Breast epithelium (tissue), 4 donors: ENCODE results near the gene SLC22A12. TPM values are rescaled to one million over a fixed set of nuclear protein-coding genes. Genes with fewer than 3 reads are reported as not detected.

ENCODE experiments used
- DNase-seq, 2 donors: peaks; one replicate each; pipeline ENCODE4 v3.0.0-alpha.2; 2019; ENCODE audit warnings: low spot score in 2 of 2
- H3K27ac ChIP-seq, 2 donors: fragments of 200-600 bp; sonication (generic) in 1 of 2; one replicate each; pipeline ENCODE4 v1.5.1; 2016 to 2019; ENCODE audit warnings: mild to moderate bottlenecking in 1 of 2
- H3K27me3 ChIP-seq, 2 donors: fragments of 200-600 bp; sonication (generic) in 1 of 2; one replicate each; pipeline versions ENCODE4 v1.5.1 to v1.6.0; 2017 to 2019; ENCODE audit warnings: control low read depth in 1 of 2, mild to moderate bottlenecking in 1 of 2
- H3K36me3 ChIP-seq: fragments of 200-600 bp; one replicate; pipeline ENCODE4 v1.5.1; 2019
- H3K4me1 ChIP-seq, 2 donors: fragments of 200-600 bp; sonication (generic); one replicate each; pipeline ENCODE4 v1.5.1; 2016 to 2019; ENCODE audit warnings: control low read depth in 1 of 2
- H3K4me3 ChIP-seq, 3 donors: fragments of 200-600 bp; sonication (generic); 1 replicate in 2 of 3; 2 replicates in 1 of 3; pipeline ENCODE4 v1.5.1; 2016 to 2019; ENCODE audit warnings: mild to moderate bottlenecking in 3 of 3, moderate library complexity in 2 of 3
- H3K9me3 ChIP-seq, 2 donors: fragments of 200-600 bp; sonication (generic) in 1 of 2; one replicate each; pipeline ENCODE4 v1.5.1; 2016 to 2019; ENCODE audit warnings: control low read depth in 1 of 2
- CTCF ChIP-seq, 3 donors: fragments of 450-650 bp; IDR thresholded peaks; one replicate each; pipeline ENCODE4 v1.5.1; 2016 to 2017; ENCODE audit warnings: antibody characterized with exemption in 3 of 3, mild to moderate bottlenecking in 3 of 3, moderate library complexity in 3 of 3
- POLR2A ChIP-seq: fragments of 450-650 bp; IDR thresholded peaks from one replicate; pipeline ENCODE4 v1.6.1; 2016; ENCODE audit warnings: antibody characterized with exemption, mild to moderate bottlenecking, moderate library complexity
- POLR2AphosphoS5 ChIP-seq, 3 donors: sonication (generic); formaldehyde crosslinking; IDR thresholded peaks; one replicate each; pipeline ENCODE4 v1.6.1; 2017; ENCODE audit warnings: antibody characterized with exemption in 3 of 3
- intact Hi-C: fragments of 100-400 bp; cut with DNase I; formaldehyde crosslinking; loops from one replicate; pipeline ENCODE4 v1.15.1; 2023; ENCODE audit warnings: low total_unique reads
- total RNA-seq, 3 donors: library from RNA; depleted of rRNA; stranded (reverse); fragments of >200 nt; gene quantifications; one replicate each; pipeline ENCODE4 v1.1.0, GENCODE V29; 2016

SLC22A12 gene
- total RNA-seq, 3 donors from 2014 or later, result not detected

GRCh38 chr11:64580412-64580811 lies 10.6 kb upstream of the SLC22A12 start:
- no peak for TF ChIP-seq CTCF (IDR thresholded peaks at IDR 0.05)
- TF ChIP-seq POLR2AphosphoS5 (IDR thresholded peaks at IDR 0.05), result no peak
- TF ChIP-seq POLR2A, result no peak
- Histone ChIP-seq H3K4me1 (no peaks in the 10 kb centered on the region), H3K36me3 (no peaks in the 10 kb centered on the region), H3K9me3 (no peaks in the 10 kb centered on the region), H3K27me3 (no peaks in the 10 kb centered on the region), H3K27ac (no peak overlapping the region), H3K4me3 (no peak overlapping the region)
- DNase-seq, result no peak
- intact Hi-C loops, result no loop called here

- no peak overlapping the region for H3K27ac ChIP-seq
- no peak overlapping the region for H3K4me3 ChIP-seq
- no peaks in the 10 kb centered on the region for H3K9me3 ChIP-seq
- H3K27me3 ChIP-seq, result no peaks in the 10 kb centered on the region
- H3K36me3 ChIP-seq, result no peaks in the 10 kb centered on the region
- H3K4me1 ChIP-seq, result no peaks in the 10 kb centered on the region
- intact Hi-C loops, result no loop called here
- TF ChIP-seq POLR2A, result no peak
- TF ChIP-seq POLR2AphosphoS5 (IDR thresholded peaks at IDR 0.05), result no peak
- TF ChIP-seq CTCF (IDR thresholded peaks at IDR 0.05), result no peak
- DNase-seq, result no peak
These were observed 9.9 kb upstream of the SLC22A12 start for GRCh38 chr11:64581057-64581523.

GRCh38 chr11:64582885-64583284 lies 8.1 kb upstream of the SLC22A12 start:
- no peak for TF ChIP-seq POLR2AphosphoS5 (IDR thresholded peaks at IDR 0.05)
- no peak for TF ChIP-seq CTCF (IDR thresholded peaks at IDR 0.05)
- no peak for TF ChIP-seq POLR2A
- intact Hi-C loops, result no loop called here

GRCh38 chr11:64583296-64584262 lies 7.4 kb upstream of the SLC22A12 start:
- DNase-seq, result no peak
- Histone ChIP-seq H3K9me3 (no peaks in the 10 kb centered on the region), H3K27me3 (no peaks in the 10 kb centered on the region), H3K4me3 (no peak overlapping the region), H3K27ac (no peak overlapping the region), H3K4me1 (no peaks in the 10 kb centered on the region), H3K36me3 (no peaks in the 10 kb centered on the region)
- intact Hi-C loops, result no loop called here
- TF ChIP-seq POLR2A (no peak), POLR2AphosphoS5 (IDR thresholded peaks at IDR 0.05) (no peak), CTCF (IDR thresholded peaks at IDR 0.05) (no peak)

More at GRCh38 chr11:64582885-64583284, 8.1 kb upstream of the SLC22A12 start:
- no peaks in the 10 kb centered on the region for H3K36me3 ChIP-seq
- no peaks in the 10 kb centered on the region for H3K27me3 ChIP-seq
- no peaks in the 10 kb centered on the region for H3K9me3 ChIP-seq
- no peak overlapping the region for H3K27ac ChIP-seq
- DNase-seq, result no peak
- no peak overlapping the region for H3K4me3 ChIP-seq
- H3K4me1 ChIP-seq, result no peaks in the 10 kb centered on the region

GRCh38 chr11:64585150-64585549 lies 5.9 kb upstream of the SLC22A12 start:
- TF ChIP-seq POLR2AphosphoS5 (IDR thresholded peaks at IDR 0.05) (no peak), CTCF (IDR thresholded peaks at IDR 0.05) (no peak), POLR2A (no peak)
- no peak for DNase-seq
- peaks cover 0 to 4% of the 10 kb centered on the region in 2 donors for H3K9me3 ChIP-seq
- intact Hi-C loops, result no loop called here
- H3K4me3 ChIP-seq, result no peak overlapping the region
- H3K27me3 ChIP-seq, result no peaks in the 10 kb centered on the region
- no peaks in the 10 kb centered on the region for H3K4me1 ChIP-seq
- no peak overlapping the region for H3K27ac ChIP-seq
- no peaks in the 10 kb centered on the region for H3K36me3 ChIP-seq
